A549 treated with CORT108297 at 1 μM for 4 hours (cell line): ENCODE data around the gene TTK. TPM values are rescaled to one million over a fixed set of nuclear protein-coding genes. Genes with fewer than 3 reads are reported as not detected.

Experiments used
- total RNA-seq: library from RNA; stranded (reverse); fragments of 200-300 nt; extraction: Qiagen RNA extraction; gene quantifications from 5 replicates; pipeline ENCODE4 v1.2.3, GENCODE V29; 2022

The TTK gene
- 17.1 to 23.0 TPM (median 19.1 TPM) in 5 replicates for total RNA-seq

GRCh38 chr6:80004173-80005072 lies at the start of gene TTK:
Gene TTK, plus strand, starts transcription at chr6:80004649. Its CDS starts 1,195 bp downstream, at chr6:80005844.

Other genes starting within 250 kb of the TTK start
- 1.5 to 2.5 TPM (median 1.9 TPM) in 5 replicates for gene ELOVL4, start 57.1 kb upstream of the TTK start, total RNA-seq
- gene BCKDHB, start 102.0 kb downstream of the TTK start, total RNA-seq: 4.8 to 6.8 TPM (median 5.4 TPM) in 5 replicates